Measurements from ENCODE around the gene TCAIM. TPM values are rescaled to one million over a fixed set of nuclear protein-coding genes. Genes with fewer than 3 reads are reported as not detected.

The TCAIM gene
- total RNA-seq, 1 experiment from 2014 or later, result 23.8 TPM

GRCh38 chr3:44309500-44309899 is 29.1 kb upstream of the TCAIM start:
- H3K27ac ChIP-seq (ENCODE audit: insufficient read length, low read depth, low read length), result no peak overlapping the region
- no peak for TF ChIP-seq CTCF (conservative IDR thresholded peaks at IDR 0.05)
- no peak overlapping the region for H2BK20ac ChIP-seq (ENCODE audit: low read depth, low read length, poor library complexity, severe bottlenecking)
- H3T11ph ChIP-seq (ENCODE audit: low read length), result no peak overlapping the region
- no peak overlapping the region for H2BK5ac ChIP-seq (ENCODE audit: insufficient read length, low read length)
- Mint-ChIP-seq H3K4me1 (no peaks in the 10 kb centered on the region), H3K36me3 (ENCODE audit: insufficient read depth in 1 of 3, low read depth in 3 of 3) (no peaks in the 10 kb centered on the region), H3K27ac (no peak overlapping the region), H3K4me3 (no peak overlapping the region), H3K27me3 (ENCODE audit: low read depth) (no peaks in the 10 kb centered on the region), H3K9me3 (no peaks in the 10 kb centered on the region)
- no peak overlapping the region for H3K23ac ChIP-seq (ENCODE audit: insufficient read length, low read depth, low read length)
- H3K18ac ChIP-seq (ENCODE audit: insufficient read length, low read depth, low read length), result no peak overlapping the region
- H3K27me3 ChIP-seq (ENCODE audit: insufficient read depth, low read length), result no peaks in the 10 kb centered on the region
- no peak overlapping the region for H3K14ac ChIP-seq (ENCODE audit: insufficient read depth, low read length)
- H4K91ac ChIP-seq (ENCODE audit: insufficient read length, low read depth, low read length), result no peak overlapping the region
- no peak overlapping the region for H2AK5ac ChIP-seq (ENCODE audit: insufficient read length, low read length)
- DNase-seq, result no peak
- H2BK15ac ChIP-seq (ENCODE audit: low read depth, low read length), result no peak overlapping the region
- H4K20me1 ChIP-seq (ENCODE audit: control insufficient read depth, insufficient read depth, insufficient read length), result no peaks in the 10 kb centered on the region
- H3K9ac ChIP-seq (ENCODE audit: extremely low read depth, insufficient read length, low read length), result no peak overlapping the region
- no peak overlapping the region for H3K4ac ChIP-seq (ENCODE audit: low read depth, low read length)
- no peaks in the 10 kb centered on the region for H3K79me2 ChIP-seq (ENCODE audit: insufficient read depth, low read length)
- no peaks in the 10 kb centered on the region for H3K9me3 ChIP-seq (ENCODE audit: control insufficient read depth, low read depth, low read length)
- H2BK120ac ChIP-seq (ENCODE audit: low read depth, low read length, poor library complexity, severe bottlenecking), result no peak overlapping the region
- no peak overlapping the region for H4K8ac ChIP-seq (replicated peaks; ENCODE audit: insufficient read length, low read depth, low read length)
- H3K4me2 ChIP-seq (ENCODE audit: insufficient read depth, insufficient read length, low read length), result no peak overlapping the region
- no peak overlapping the region for H2AFZ ChIP-seq (ENCODE audit: low read length)
- no peaks in the 10 kb centered on the region for H3K79me1 ChIP-seq (ENCODE audit: insufficient read depth, low read depth, low read length, poor library complexity, severe bottlenecking)
- no peaks in the 10 kb centered on the region for H3K4me1 ChIP-seq (ENCODE audit: insufficient read depth, low read length)
- no peaks in the 10 kb centered on the region for H3K23me2 ChIP-seq (ENCODE audit: insufficient read length, low read depth, low read length, poor library complexity, severe bottlenecking)
- H4K5ac ChIP-seq (ENCODE audit: insufficient read length, low read depth, low read length), result no peak overlapping the region
- no peak overlapping the region for H2BK12ac ChIP-seq (ENCODE audit: insufficient read length, low read depth, low read length)
- H3K56ac ChIP-seq (ENCODE audit: insufficient read length, low read depth, low read length), result no peak overlapping the region

Measured in H9 (cell line).